ENCODE results near the gene ATXN7. TPM values are rescaled to one million over a fixed set of nuclear protein-coding genes. Genes with fewer than 3 reads are reported as not detected.

The ATXN7 gene
- total and polyA plus RNA-seq, 2 of the 13 experiments (the other 11 are each of a cell fraction or from before 2014, with no cell fraction given), result 13.8 to 20.0 TPM

- TF ChIP-seq ZBTB37 (CRISPR knock-in tag; IDR thresholded peaks at IDR 0.05) (no peak), STAG1 (CRISPR knock-in tag; IDR thresholded peaks at IDR 0.05) (no peak), ATF7 (IDR thresholded peaks at IDR 0.05) (no peak), ATF7 (CRISPR knock-in tag; IDR thresholded peaks at IDR 0.05) (0 out of 2 replicates have a peak, but pooled peaks have one; percentile 44), ZSCAN21 (CRISPR knock-in tag; IDR thresholded peaks at IDR 0.05; ENCODE audit: borderline replicate concordance) (no peak; the same call in 1 of the 2 replicates), RAD51 (IDR thresholded peaks at IDR 0.05; ENCODE audit: borderline replicate concordance) (no peak), RFXANK (CRISPR knock-in tag; IDR thresholded peaks at IDR 0.05) (no peak), ZNF432 (CRISPR knock-in tag; IDR thresholded peaks at IDR 0.05; ENCODE audit: borderline replicate concordance) (no peak), ZNF609 (CRISPR knock-in tag; IDR thresholded peaks at IDR 0.05; ENCODE audit: borderline replicate concordance) (no peak), RELA (CRISPR knock-in tag; IDR thresholded peaks at IDR 0.05) (no peak), HNRNPK (IDR thresholded peaks at IDR 0.05; ENCODE audit: low read depth, low read length, poor library complexity, severe bottlenecking) (peak; percentile 24), ATAD3A (CRISPR knock-in tag; IDR thresholded peaks at IDR 0.05) (no peak), ETS1 (CRISPR knock-in tag; IDR thresholded peaks at IDR 0.05) (no peak), ZBTB44 (CRISPR knock-in tag; IDR thresholded peaks at IDR 0.05) (no peak), MYPOP (CRISPR knock-in tag; IDR thresholded peaks at IDR 0.05) (peak; percentile 46; the same call in 1 of the 2 replicates), FUBP1 (CRISPR knock-in tag; IDR thresholded peaks at IDR 0.05; ENCODE audit: borderline replicate concordance) (no peak)
These were observed at the start of gene ATXN7, which contains the start of gene THOC7 (continued) for GRCh38 chr3:63863150-63864007.

All from HepG2 (cell line).